ENCODE results near the gene CST4. TPM values are rescaled to one million over a fixed set of nuclear protein-coding genes. Genes with fewer than 3 reads are reported as not detected.
"Not testable (repeated sequence)": the region's sequence is repeated elsewhere in the genome, so short reads cannot be mapped to it uniquely, and the experiment has no call there.

The CST4 gene, protein sequence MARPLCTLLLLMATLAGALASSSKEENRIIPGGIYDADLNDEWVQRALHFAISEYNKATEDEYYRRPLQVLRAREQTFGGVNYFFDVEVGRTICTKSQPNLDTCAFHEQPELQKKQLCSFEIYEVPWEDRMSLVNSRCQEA
- total RNA-seq, result not detected
- long read RNA-seq, result 0 reads

DNA sequence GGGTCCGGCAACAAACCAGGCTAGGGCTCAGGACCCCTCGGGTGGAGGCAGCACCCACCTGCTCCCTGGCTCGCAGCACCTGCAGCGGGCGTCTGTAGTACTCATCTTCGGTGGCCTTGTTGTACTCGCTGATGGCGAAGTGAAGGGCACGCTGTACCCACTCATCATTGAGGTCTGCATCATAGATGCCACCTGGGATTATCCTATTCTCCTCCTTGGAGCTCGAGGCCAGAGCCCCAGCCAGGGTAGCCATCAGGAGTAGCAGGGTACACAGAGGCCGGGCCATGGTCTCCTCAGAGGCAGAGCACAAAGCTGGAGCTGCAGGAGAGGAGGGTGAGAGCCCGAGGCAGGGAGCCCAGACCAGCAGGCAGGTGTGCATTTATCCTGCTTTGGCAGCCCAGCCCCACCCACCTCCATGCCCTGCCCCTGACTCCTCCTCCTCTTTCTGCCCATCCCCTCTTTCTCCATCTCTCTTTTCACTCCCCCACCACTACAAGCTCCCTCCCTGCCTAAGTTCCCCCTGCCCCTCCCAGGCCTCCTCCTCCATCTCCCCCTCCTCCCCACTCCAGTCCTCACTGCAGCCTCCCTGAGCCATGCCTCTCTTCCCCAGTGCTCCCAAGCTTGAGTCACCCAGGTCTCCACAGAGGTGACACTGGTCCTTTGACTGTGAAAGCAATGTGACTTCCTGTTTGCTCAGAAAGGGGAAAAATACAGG is at the start of gene CST4:
Gene CST4 (minus strand): TSS at position 355 of the 715 bp plus-strand sequence. CDS start 69 bp downstream, at position 286.
- ATAC-seq; intact Hi-C loops (cut with DNase I); DNase-seq (ENCODE audit: missing footprints): not testable (repeated sequence)

DNA sequence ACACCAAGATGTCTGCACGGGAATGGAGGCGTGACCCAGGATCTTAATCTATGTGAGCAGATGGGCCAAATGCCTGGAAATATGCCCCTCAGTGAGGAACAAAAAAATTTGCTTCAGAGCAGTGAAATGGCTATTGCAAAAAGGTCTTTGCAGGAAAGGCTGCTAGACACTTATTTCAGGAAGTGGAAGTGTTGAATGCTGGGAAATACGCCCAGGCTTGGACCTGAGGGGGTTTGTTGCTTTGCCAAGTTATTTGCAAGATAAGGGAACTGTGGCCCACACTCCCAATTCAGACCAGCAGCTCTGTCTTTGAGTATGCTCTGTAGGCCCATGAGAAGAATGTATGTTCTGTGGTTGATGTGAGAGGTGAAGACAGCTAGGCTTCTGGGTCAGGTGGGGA is 46.6 kb upstream of the CST4 start:
- DNase-seq (ENCODE audit: missing footprints); ATAC-seq; intact Hi-C loops (cut with DNase I): not testable (repeated sequence)

DNA sequence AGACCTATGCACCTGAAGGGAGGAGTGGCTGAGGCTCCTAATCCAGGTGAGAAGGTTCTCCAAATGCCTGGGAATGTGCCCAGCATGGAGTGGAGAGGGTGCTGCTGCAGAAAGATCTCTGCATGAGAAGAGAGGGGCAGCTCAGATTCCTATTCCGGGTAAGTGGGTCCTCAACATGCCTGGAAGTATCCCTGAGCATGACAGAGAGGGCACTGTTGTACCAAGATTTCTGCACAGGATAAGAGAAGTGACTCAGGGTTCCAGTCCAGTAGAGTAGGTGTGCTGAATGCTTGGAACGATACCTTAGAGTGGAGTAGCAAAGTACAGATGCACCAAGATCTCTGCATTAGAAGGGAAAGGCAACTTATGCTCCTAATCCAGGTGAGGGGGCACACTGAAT is 46.1 kb upstream of the CST4 start:
- ATAC-seq; intact Hi-C loops (cut with DNase I); DNase-seq (ENCODE audit: missing footprints): not testable (repeated sequence)

DNA sequence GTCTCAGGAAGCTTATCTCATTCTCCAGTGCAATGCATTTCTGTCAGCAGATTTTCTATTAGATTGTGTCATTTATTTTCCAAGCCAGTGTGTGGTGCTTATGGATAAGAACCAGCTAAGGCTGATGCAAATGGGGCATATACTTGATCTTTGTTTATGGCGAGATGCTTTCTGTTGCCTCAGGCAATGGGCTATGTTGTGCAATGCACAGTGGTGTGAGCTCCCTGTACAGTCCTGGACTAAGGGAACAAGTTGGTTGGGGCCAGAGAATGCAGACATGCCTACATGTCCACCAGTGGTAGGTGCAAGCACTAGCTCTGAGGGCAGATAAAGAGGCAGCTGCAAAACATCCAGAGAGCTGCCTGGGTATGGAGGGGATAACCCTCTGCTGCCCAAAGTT is 45.6 kb upstream of the CST4 start:
- DNase-seq (ENCODE audit: missing footprints); ATAC-seq; intact Hi-C loops (cut with DNase I): not testable (repeated sequence)

DNA sequence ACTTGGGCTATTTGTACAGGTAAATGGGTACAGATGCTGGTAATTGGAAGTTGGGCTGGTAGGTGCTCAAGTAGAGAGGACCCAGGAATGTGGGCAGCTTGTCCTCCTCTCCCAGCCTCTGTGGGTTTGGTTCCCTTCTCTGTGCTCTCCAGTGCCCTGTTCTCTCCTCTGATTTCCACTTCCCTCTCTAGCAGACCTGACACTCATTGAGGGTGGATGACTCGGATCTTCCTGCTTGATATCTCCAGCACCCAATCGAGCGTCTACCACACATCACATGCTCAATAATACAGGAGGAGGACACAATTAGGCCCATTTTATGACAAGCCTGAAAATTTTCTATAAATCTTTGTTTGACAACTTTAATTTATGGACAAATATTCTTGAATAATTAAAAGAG is 38.2 kb upstream of the CST4 start:
- intact Hi-C loops (cut with DNase I), result no loop called here
- no peak for ATAC-seq
- no peak for DNase-seq (ENCODE audit: missing footprints)

DNA sequence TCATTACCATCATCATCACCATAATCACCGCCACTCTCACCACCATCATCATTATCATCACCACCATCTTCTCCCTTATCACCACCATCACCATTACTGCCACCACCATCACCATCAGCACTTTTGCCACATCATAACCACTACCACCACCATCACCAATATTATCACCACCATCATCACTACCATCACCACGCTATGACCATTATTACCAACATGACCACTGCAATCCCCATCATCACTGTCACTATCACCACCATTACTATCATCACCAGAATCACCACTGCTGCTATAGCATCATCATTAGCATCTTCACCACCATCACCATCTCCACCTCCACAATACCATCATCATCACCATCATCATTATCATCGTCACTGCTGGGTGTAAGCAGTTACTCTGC is 36.3 kb upstream of the CST4 start:
- no peak for DNase-seq (ENCODE audit: missing footprints)
- no peak for ATAC-seq
- intact Hi-C loops (cut with DNase I), result no loop called here

DNA sequence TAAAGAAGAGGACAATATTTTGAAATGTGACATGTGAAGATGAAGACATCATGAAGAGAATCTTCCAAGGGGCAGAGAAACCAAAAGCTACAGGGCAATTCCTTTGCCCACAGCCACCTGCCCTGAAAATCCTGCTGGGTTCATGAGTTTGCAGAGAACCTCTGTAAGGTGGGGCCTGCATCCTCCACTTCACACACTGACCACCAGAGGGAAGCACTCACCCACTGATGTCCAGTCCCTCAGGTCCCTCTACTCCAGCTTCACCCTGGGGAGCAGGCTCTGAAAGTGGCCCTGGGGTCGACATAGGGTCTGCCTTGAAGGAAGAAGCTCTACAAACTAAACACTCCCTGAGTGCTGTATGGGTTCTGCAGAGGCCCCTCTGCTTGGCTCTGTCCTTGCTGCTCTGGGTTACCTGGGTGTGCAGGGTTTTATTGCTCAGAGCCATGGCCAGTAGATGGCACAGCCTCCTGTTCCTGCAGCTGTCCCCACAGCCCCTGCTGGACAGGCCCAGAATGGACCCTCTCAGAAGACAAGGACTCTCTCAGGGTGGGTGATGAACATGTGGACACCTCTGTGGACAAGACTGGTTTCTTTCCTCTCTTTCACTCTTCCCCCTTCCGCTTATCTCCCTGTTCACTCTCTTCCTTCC is 34.9 kb upstream of the CST4 start:
- ATAC-seq; intact Hi-C loops (cut with DNase I); DNase-seq (ENCODE audit: missing footprints): not testable (repeated sequence)

DNA sequence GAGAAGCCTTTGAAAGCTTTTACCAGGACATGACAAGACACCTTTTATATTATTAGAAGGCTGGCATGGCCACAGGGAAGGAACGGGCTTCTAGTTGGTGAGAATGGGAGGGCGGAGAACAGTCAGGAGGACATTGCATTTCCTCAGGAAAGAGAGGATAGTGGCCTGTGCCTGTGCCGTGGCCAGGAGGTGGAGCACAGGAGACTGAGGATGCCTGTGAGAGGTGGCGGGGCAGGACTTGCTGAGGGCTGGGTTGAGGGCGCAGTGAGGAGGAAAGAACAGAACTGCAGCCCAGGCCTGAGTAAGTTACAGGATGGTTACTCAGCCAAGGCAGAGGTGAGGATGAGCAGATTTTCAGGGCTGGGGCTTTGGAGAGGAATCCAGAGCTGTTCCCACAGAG is 34.0 kb upstream of the CST4 start:
- intact Hi-C loops (cut with DNase I); ATAC-seq; DNase-seq (ENCODE audit: missing footprints): not testable (repeated sequence)

DNA sequence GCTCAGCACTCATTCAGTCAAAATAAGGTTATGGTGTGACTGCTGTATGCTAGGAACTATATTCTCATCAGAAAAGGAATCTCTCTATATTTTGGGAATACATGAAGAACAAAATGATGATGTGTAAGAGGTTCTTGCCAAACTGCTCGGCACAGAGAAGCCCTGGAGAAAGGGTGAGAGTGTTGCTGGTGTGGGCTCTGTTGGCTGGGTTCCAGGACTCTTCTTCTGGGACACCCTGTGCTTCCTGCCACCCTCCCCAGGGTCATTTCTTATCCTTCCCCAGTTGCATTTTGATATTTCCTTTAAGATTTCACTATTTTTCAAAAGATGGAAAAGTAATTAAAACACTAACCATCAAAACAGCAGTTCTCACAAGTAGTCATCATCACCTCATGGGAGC is 33.1 kb upstream of the CST4 start:
- ATAC-seq (peak; percentile 50), DNase-seq (ENCODE audit: missing footprints) (no peak)
- intact Hi-C loops (cut with DNase I), result no loop called here

DNA sequence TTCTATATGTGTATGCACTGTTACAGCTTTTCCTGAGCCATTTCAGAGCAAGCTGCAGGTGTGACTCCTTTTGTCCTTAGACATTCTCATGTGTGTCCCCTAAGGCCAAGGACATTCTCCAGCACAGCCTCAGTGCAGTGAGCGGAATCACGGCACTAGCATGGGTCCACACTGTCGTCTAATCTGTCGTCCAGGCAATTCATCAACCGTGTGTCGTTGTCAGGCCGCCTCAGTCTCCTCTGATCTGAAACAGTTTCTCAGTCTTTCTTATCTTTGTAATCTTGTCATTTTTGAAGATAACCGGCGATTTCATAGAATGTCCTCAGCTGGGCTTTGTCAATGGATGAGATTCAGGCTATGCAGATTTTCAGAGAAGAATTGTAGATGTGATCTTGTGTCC is 30.5 kb upstream of the CST4 start:
- DNase-seq (ENCODE audit: missing footprints); ATAC-seq; intact Hi-C loops (cut with DNase I): not testable (repeated sequence)

DNA sequence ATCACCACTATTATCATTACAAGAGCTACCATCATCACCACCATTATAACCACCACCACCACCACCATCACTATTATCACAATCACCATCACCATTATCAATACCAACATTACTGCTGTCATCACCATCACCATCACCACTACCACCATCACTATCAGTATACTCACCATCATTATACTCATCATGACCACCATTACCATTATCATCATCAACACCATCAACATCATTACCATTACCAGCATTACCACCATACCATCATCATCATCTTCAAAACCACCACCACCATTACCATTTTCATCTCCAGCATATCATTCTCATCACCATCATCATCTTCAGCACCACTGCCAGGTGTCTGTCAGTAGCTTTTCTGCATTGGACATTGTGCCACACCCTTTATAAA is 22.9 kb upstream of the CST4 start:
- intact Hi-C loops (cut with DNase I); ATAC-seq; DNase-seq (ENCODE audit: missing footprints): not testable (repeated sequence)

DNA sequence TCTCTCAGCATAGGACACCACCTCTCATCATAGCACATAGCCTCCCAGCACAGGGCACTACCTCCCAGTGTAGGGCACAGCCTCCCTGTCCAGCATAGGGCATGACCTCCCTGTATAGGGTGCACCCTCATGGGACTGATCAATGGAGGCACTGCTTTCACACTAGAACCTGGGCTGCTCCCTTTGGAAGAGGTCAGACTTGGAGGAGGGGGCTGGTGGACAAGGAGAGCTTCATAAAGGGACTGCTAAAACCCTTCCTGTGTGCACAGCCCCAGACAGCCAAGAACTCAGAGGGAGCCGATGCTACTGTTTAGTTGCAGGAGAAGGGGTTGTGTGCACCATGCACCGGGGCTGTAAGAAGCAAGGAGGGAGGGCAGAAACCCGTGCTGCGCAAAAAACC is 21.9 kb upstream of the CST4 start:
- no peak for DNase-seq (ENCODE audit: missing footprints)
- ATAC-seq, result no peak

DNA sequence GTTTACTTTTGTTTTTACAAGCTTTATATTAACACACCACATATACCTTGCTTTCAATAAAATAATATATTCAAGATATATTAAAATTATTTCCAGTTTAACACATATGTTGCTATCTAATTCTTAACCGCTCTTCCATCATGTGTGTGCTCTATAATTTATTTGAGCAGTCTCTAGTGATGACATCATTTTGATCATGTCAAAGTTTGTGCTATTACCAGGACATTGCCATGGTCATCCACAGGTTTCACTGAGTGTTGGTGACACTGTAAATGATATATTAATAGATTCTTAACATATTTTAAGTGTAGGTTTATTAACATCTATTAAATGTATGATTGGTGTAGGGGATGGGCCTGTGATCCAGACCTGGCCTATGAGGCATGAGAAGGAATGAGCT is 17.1 kb upstream of the CST4 start:
- no peak for ATAC-seq
- intact Hi-C loops (cut with DNase I), result no loop called here
- DNase-seq (ENCODE audit: missing footprints), result no peak

More for the DNA sequence above, 21.9 kb upstream of the CST4 start:
- intact Hi-C loops (cut with DNase I), result no loop called here

DNA sequence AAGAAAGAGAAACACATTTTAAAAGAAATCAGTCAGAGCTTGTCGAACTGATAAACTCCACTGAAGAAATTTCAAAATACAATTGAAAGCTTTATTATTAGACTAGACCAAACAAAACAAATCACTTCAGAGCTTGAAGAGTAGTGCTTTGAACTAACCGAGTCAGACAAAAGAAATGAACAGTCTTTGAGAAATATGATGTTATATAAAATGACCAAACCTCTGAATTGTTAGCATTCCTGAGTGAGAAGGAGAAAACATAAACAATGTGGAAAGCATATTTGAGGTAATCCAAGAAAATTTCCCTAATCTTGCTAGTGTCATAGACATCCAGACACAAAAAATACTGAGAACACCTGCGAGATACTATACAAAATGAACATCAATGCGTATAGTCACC is 13.2 kb upstream of the CST4 start:
- ATAC-seq (no peak), DNase-seq (ENCODE audit: missing footprints) (no peak)
- intact Hi-C loops (cut with DNase I), result no loop called here

DNA sequence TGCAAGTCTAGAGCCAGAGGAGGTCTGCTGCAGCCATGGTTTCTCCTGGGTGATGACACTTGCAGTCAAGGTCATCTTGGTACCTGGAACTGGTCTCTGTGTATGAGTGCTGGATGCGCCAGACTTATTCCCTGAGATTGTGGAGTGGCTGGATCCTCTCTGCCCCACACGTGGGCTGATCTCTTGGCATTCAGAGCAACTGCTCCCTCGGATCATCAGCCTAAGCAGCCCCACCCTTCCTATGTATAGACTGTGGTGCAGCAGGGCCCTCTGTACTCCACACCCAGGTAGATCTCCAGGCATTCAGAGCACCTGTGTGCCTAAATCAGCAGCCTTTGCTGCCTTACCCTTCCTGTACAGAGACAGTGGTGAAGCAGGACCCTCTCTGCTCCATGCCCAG is 12.1 kb upstream of the CST4 start:
- intact Hi-C loops (cut with DNase I), result no loop called here
- DNase-seq (ENCODE audit: missing footprints) (no peak), ATAC-seq (no peak)

DNA sequence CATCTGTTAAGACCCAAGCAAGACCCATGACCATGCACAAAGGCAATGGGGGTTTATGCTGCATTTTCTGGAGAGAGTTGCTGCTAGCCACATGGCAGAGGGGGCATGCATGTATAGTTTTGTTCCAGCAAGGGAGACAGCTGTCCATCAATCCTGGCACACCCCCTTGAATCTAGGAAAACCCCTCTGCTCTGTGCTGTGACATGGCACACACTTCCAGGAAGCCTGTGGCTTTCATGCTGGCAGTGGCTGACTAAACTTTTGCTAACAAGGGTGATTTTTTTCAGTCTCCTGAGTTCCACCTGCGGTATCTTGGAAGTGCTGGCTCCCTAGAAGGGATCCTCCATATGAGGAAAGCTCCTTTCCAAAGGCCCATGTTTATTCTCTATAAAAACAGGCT is 9.1 kb upstream of the CST4 start:
- no peak for DNase-seq (ENCODE audit: missing footprints)
- ATAC-seq, result no peak
- intact Hi-C loops (cut with DNase I), result no loop called here

DNA sequence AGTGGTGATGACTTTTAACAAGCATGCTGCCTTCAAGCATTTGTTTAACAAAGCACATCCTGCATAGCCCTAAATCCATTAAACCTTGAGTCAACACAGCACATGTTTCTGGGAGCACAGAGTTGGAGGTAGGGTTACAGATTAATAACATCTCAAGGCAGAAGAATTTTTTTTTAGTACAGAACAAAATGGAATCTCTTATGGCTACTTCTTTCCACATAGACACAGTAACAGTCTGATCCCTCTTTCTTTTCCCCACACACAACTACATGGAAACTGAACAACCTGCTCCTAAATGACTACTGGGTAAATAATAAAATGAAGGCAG is 6.2 kb upstream of the CST4 start:
- ATAC-seq; intact Hi-C loops (cut with DNase I); DNase-seq (ENCODE audit: missing footprints): not testable (repeated sequence)

DNA sequence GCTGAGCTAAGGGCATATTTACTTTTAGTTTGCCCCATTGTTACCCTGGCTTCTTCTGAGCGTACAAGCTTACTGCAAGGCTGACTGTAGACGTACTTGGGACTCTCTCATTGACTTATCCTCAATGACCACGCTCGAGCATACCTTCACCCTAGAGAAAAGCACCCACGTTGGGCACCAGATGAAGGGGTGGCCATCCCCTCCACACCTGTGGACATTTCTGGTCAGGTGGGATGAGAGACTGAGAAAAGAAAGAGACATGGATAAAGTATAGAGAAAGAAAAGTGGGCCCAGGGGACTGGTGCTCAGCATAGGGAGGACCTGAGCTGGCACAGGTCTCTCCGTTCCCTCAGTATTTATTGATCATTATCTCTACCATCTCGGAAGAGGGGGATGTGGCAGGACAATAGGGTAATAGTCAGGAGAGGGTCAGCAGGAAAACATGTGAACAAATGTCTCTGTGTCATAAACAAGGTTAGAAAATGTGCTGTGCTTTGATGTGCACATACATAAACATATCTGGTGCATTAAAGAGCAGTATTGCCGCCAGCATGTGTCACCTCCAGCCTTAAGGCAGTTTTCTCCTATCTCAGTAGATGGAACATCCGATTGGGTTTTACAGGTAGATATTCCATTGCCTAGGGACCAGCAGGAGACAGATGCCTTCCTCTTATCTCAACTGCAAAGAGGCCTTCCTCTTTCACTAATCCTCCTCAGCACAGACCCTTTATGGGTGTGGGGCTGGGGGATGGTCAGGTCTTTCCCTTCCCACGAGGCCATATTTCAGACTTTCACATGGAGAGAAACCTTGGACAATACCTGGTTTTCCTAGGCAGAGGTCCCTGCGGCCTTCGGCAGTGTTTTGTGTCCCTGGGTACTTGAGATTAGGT is 5.6 kb upstream of the CST4 start:
- intact Hi-C loops (cut with DNase I); ATAC-seq: not testable (repeated sequence)

More for the DNA sequence above, 5.6 kb upstream of the CST4 start:
- DNase-seq (ENCODE audit: missing footprints), result not testable (repeated sequence)
